ENCODE measurements around the gene ARHGEF38. TPM values are rescaled to one million over a fixed set of nuclear protein-coding genes. Genes with fewer than 3 reads are reported as not detected.

ARHGEF38 gene
- total RNA-seq (2022; extraction: Qiagen RNA extraction; ENCODE audit: low read depth) = not detected in 5 replicates

GRCh38 chr4:105551965-105552746 is at the start of gene ARHGEF38:
TSS of gene ARHGEF38 (plus strand) at chr4:105552620. CDS start at chr4:105552766, 146 bp downstream.

GRCh38 chr4:105708181-105709080 is 156.0 kb downstream of the ARHGEF38 start, which contains the start of the genes GSTCD and INTS12:
TSS of gene GSTCD (plus strand) at chr4:105708784. CDS start at chr4:105717614, 8,830 bp downstream.
TSS of gene INTS12 (minus strand) at chr4:105708689. CDS start at chr4:105700005, 8,684 bp downstream.

Other genes with a start within 250 kb of the ARHGEF38 start
- gene PPA2, start 78.6 kb upstream of the ARHGEF38 start, total RNA-seq (2022; extraction: Qiagen RNA extraction; ENCODE audit: low read depth) = 73.9 to 91.2 TPM (median 76.1 TPM) in 5 replicates
- 13.1 to 17.3 TPM (median 13.6 TPM) in 5 replicates for gene INTS12, start 156.1 kb downstream of the ARHGEF38 start, total RNA-seq (2022; extraction: Qiagen RNA extraction; ENCODE audit: low read depth)
- gene GSTCD, start 156.2 kb downstream of the ARHGEF38 start, total RNA-seq (2022; extraction: Qiagen RNA extraction; ENCODE audit: low read depth) = 5.6 to 8.3 TPM (median 7.2 TPM) in 5 replicates

Data from A549 treated with DMSO at 1 μM for 4 hours (cell line).